Measurements from ENCODE around the gene THEMIS2.
A peak's percentile ranks its signal among the peaks of the same experiment; 100 is the strongest.

The THEMIS2 gene

GRCh38 chr1:27862671-27863537, 9.4 kb upstream of the THEMIS2 start:
- Histone ChIP-seq H3K4me2 (ENCODE audit: insufficient read depth, low read length) (no peak overlapping the region), H3K4me1 (ENCODE audit: insufficient read depth, low read length) (0 out of 2 replicates have a peak, but pooled peaks cover 3% of the 10 kb centered on the region), H3K4me3 (ENCODE audit: low read depth in 1 of 2, low read length in 2 of 2) (no peak overlapping the region), H3K9me3 (ENCODE audit: insufficient read depth, low read length, severe bottlenecking) (no peaks in the 10 kb centered on the region), H3K36me3 (ENCODE audit: insufficient read depth, low read length) (no peaks in the 10 kb centered on the region), H3K79me2 (ENCODE audit: insufficient read depth, low read length) (no peaks in the 10 kb centered on the region), H2AFZ (ENCODE audit: low read depth, low read length) (no peak overlapping the region), H3K27ac (ENCODE audit: low read length) (no peak overlapping the region), H3K9ac (ENCODE audit: low read depth, low read length) (no peak overlapping the region), H3K27me3 (ENCODE audit: insufficient read depth, low read length, poor library complexity) (no peaks in the 10 kb centered on the region), H4K20me1 (ENCODE audit: insufficient read depth, low read length) (no peaks in the 10 kb centered on the region)
- no peak for TF ChIP-seq CTCF (IDR thresholded peaks at IDR 0.05; ENCODE audit: borderline replicate concordance, extremely low read depth, low read length, poor library complexity, severe bottlenecking)
- no peak for DNase-seq
- ATAC-seq (ENCODE audit: insufficient read depth, low read depth) = no peak

GRCh38 chr1:27863538-27863915, 8.8 kb upstream of the THEMIS2 start:
- Histone ChIP-seq H3K27ac (ENCODE audit: low read length) (no peak overlapping the region), H3K4me1 (ENCODE audit: insufficient read depth, low read length) (peaks cover 5% of the 10 kb centered on the region), H3K9me3 (ENCODE audit: insufficient read depth, low read length, severe bottlenecking) (no peaks in the 10 kb centered on the region), H3K9ac (ENCODE audit: low read depth, low read length) (no peak overlapping the region), H3K27me3 (ENCODE audit: insufficient read depth, low read length, poor library complexity) (no peaks in the 10 kb centered on the region), H4K20me1 (ENCODE audit: insufficient read depth, low read length) (no peaks in the 10 kb centered on the region), H2AFZ (ENCODE audit: low read depth, low read length) (no peak overlapping the region), H3K4me3 (ENCODE audit: low read depth in 1 of 2, low read length in 2 of 2) (no peak overlapping the region), H3K36me3 (ENCODE audit: insufficient read depth, low read length) (no peaks in the 10 kb centered on the region), H3K79me2 (ENCODE audit: insufficient read depth, low read length) (no peaks in the 10 kb centered on the region), H3K4me2 (ENCODE audit: insufficient read depth, low read length) (no peak overlapping the region)
- TF ChIP-seq EZH2 (IDR thresholded peaks at IDR 0.05; ENCODE audit: borderline replicate concordance, low read depth, low read length, severe bottlenecking) = no peak
- no peak for TF ChIP-seq CTCF (IDR thresholded peaks at IDR 0.05; ENCODE audit: borderline replicate concordance, extremely low read depth, low read length, poor library complexity, severe bottlenecking)
- no peak for DNase-seq
- ATAC-seq (ENCODE audit: insufficient read depth, low read depth) = no peak

- Histone ChIP-seq H3K9me3 (ENCODE audit: insufficient read depth, low read length, severe bottlenecking) (no peaks in the 10 kb centered on the region), H3K27ac (ENCODE audit: low read length) (no peak overlapping the region), H2AFZ (ENCODE audit: low read depth, low read length) (peak overlapping the region; percentile 32; the same call in 1 of the 2 replicates), H3K4me2 (ENCODE audit: insufficient read depth, low read length) (no peak overlapping the region), H3K9ac (ENCODE audit: low read depth, low read length) (no peak overlapping the region), H3K27me3 (ENCODE audit: insufficient read depth, low read length, poor library complexity) (no peaks in the 10 kb centered on the region), H4K20me1 (ENCODE audit: insufficient read depth, low read length) (no peaks in the 10 kb centered on the region), H3K4me3 (ENCODE audit: low read depth in 1 of 2, low read length in 2 of 2) (no peak overlapping the region), H3K79me2 (ENCODE audit: insufficient read depth, low read length) (no peaks in the 10 kb centered on the region), H3K36me3 (ENCODE audit: insufficient read depth, low read length) (no peaks in the 10 kb centered on the region), H3K4me1 (ENCODE audit: insufficient read depth, low read length) (peaks cover 14% of the 10 kb centered on the region)
- ATAC-seq (ENCODE audit: insufficient read depth, low read depth) = no peak
- no peak for TF ChIP-seq CTCF (IDR thresholded peaks at IDR 0.05; ENCODE audit: borderline replicate concordance, extremely low read depth, low read length, poor library complexity, severe bottlenecking)
- no peak for TF ChIP-seq EZH2 (IDR thresholded peaks at IDR 0.05; ENCODE audit: borderline replicate concordance, low read depth, low read length, severe bottlenecking)
- DNase-seq = no peak
Observed at GRCh38 chr1:27864264-27864895, 8.0 kb upstream of the THEMIS2 start.

Data from DND-41 (cell line).